LoVo (cell line): Measurements from ENCODE around the gene ING1.
"Not testable (repeated sequence)": the region's sequence is repeated elsewhere in the genome, so short reads cannot be mapped to it uniquely, and the experiment has no call there.

ENCODE experiments used
- DNase-seq: peaks from one replicate; pipeline ENCODE4 v3.0.0-alpha.2; 2016; ENCODE audit warnings: low spot score

The ING1 gene

GRCh38 chr13:110713642-110713952 lies at the start of gene ING1:
Gene ING1, plus strand, starts transcription at chr13:110713700. Its CDS starts 450 bp downstream, at chr13:110714150.
- no peak for DNase-seq

- DNase-seq, result no peak
Observed at GRCh38 chr13:110664041-110664440, 49.5 kb upstream of the ING1 start.

GRCh38 chr13:110664673-110665072 lies 48.8 kb upstream of the ING1 start:
- no peak for DNase-seq

- no peak for DNase-seq
Observed at GRCh38 chr13:110665491-110666254, 47.8 kb upstream of the ING1 start.

- DNase-seq, result no peak
Observed at GRCh38 chr13:110666255-110666533, 47.3 kb upstream of the ING1 start.

- DNase-seq, result no peak
Observed at GRCh38 chr13:110669036-110669435, 44.5 kb upstream of the ING1 start.

- not testable (repeated sequence) for DNase-seq
Observed at GRCh38 chr13:110669814-110670213, 43.7 kb upstream of the ING1 start.

GRCh38 chr13:110676595-110677587 lies 36.6 kb upstream of the ING1 start:
- DNase-seq, result no peak

- DNase-seq, result no peak
Observed at GRCh38 chr13:110677731-110678545, 35.6 kb upstream of the ING1 start.

GRCh38 chr13:110680852-110681251 lies 32.6 kb upstream of the ING1 start:
- peak; percentile 20 for DNase-seq

- DNase-seq, result no peak
Observed at GRCh38 chr13:110681868-110682550, 31.5 kb upstream of the ING1 start.

GRCh38 chr13:110682746-110683145 lies 30.8 kb upstream of the ING1 start:
- no peak for DNase-seq

GRCh38 chr13:110683203-110683883 lies 30.2 kb upstream of the ING1 start:
- DNase-seq, result peak; percentile 2

- no peak for DNase-seq
Observed at GRCh38 chr13:110683921-110684320, 29.6 kb upstream of the ING1 start.

GRCh38 chr13:110684388-110685056 lies 29.0 kb upstream of the ING1 start:
- DNase-seq, result no peak

GRCh38 chr13:110685305-110686020 lies 28.0 kb upstream of the ING1 start:
- DNase-seq, result no peak

- no peak for DNase-seq
Observed at GRCh38 chr13:110687736-110688135, 25.8 kb upstream of the ING1 start.

- no peak for DNase-seq
Observed at GRCh38 chr13:110689041-110689440, 24.5 kb upstream of the ING1 start.

GRCh38 chr13:110689711-110690110 lies 23.8 kb upstream of the ING1 start:
- DNase-seq, result no peak

- DNase-seq, result no peak
Observed at GRCh38 chr13:110690516-110690915, 23.0 kb upstream of the ING1 start.
